ENCODE measurements around the gene KPTN.

The KPTN gene

GRCh38 chr19:47508721-47509120, 24.7 kb upstream of the KPTN start:
- DNase-seq: no peak

DNA sequence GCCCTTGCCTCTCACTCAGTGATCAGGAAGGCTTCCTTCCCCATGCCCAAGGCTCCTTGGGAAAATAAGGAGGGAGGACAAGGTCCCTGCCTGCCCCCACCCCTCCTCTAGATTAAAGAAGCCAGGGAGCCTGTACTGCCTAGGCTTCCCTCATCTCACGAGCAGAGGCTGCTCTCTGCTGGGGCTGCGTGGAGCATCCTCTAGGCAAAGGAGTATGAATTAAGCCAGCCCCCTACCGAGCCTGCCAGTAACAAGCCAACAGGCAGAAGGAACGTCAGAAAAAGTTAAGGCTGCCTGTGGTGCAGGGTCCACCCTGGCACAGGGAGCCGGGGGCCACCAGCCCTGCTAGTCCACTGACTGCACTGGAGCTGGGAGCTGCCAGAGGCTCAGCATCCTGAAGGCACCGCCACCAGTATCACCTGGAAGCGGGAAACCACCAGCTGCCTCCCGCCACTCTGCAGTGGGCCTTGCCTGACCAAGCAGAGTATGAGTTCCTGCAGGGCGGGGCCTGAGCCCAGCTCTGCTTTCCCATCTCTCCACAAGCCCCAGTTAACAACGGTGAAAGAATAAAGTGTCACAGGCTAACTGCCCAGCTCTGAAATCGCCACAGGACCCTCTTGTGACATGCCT, 24.0 kb upstream of the KPTN start:
- DNase-seq: no peak

- no peak for DNase-seq
Measured at GRCh38 chr19:47507012-47507411, 23.0 kb upstream of the KPTN start.

DNA sequence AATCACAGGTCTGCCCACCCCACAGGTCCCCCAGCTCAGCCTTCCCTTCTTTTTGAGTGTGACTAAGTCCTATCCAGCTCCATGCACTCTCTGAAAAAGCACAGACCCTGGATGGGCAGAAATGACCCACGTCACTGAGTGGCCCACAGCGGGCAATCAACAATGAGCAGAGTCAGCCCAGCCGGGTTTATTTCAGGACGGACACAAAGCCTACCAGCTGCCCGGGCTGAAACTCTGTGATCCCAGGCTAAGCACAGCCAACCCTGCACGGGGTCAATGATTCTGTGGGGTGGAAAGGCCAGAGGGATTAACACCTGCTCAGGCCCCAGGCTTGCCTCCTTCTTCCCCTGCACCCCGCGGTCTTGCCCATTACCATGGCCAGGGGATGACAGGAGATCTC, 22.4 kb upstream of the KPTN start:
- DNase-seq: no peak

- no peak for DNase-seq
Measured at GRCh38 chr19:47505506-47505905, 21.5 kb upstream of the KPTN start.

DNA sequence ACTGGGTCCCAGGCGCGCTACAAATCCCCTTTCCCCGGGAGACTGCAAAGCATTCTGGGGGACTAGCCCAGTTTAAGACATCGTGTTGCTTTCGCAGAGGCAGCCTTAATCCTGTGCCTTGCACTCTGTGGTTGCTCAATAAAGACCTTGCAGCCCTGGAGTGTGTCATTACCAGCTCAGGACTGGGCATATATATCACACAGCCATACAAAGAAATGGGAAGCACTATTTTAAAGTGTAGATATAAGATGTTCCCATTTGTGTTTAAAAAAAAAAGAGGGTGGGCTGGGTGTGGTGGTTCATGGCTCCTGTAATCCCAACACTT, 19.8 kb upstream of the KPTN start:
- no peak for DNase-seq

- no peak for DNase-seq
Measured at GRCh38 chr19:47503130-47503825, 19.3 kb upstream of the KPTN start.

- no peak for DNase-seq
Measured at GRCh38 chr19:47499863-47500830, 16.1 kb upstream of the KPTN start.

- DNase-seq: no peak
Measured at GRCh38 chr19:47499371-47499770, 15.4 kb upstream of the KPTN start.

DNA sequence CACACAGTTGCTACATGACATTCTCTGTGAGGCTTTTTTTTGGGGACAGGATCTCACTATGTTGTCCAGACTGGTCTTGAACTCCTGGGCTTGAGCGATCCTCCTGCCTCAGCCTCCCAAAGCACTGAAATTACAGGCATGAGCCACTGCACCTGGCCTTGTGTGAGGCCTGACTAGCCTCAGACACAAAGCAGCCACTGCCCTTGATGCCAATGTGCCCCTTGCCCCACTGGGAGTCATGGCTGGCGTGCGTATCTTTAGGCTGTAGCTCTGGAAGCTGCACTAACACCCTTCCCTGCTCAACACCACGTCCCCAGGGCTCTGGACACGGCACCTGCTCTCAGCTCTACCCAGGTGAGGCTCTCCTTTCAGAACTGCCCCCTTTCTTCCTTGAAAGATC, 14.5 kb upstream of the KPTN start:
- no peak for DNase-seq

- no peak for DNase-seq
Measured at GRCh38 chr19:47497821-47498520, 14.0 kb upstream of the KPTN start.

DNA sequence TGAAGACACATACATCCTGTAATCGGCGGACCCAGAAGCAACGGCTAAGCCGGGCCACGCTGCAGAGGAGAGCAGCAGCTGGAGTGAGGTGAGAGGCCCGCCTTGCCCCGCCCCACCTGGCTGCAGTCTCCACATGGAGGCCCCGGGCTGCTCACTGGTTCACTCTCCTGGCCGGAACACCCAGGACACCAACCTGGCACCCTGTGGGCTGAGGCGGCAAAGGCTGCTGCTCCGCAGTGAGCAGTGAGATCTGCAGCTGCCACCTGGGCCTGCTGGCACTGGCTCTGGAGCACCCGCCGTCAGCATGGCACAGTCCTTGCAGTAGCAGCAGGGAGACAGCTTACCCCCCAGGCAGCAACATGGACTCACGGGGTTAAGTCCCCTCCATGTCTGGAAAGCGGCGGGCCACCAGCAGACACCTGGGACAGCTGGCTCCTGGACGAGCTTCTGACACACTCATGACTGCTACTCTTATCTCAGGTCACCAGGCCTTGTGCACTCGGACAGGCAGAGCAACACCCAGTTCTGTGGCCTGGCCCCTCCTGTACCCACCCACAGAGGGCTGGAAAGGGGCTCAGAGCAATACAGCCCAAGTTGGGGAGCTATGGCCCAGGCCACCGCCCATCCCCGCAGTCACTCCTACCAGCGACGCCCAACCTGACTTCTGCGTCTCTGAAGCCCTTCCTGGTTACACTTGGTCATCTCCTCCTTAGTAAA, 13.2 kb upstream of the KPTN start:
- DNase-seq: no peak

GRCh38 chr19:47495478-47496372, 11.7 kb upstream of the KPTN start:
- no peak for DNase-seq

DNA sequence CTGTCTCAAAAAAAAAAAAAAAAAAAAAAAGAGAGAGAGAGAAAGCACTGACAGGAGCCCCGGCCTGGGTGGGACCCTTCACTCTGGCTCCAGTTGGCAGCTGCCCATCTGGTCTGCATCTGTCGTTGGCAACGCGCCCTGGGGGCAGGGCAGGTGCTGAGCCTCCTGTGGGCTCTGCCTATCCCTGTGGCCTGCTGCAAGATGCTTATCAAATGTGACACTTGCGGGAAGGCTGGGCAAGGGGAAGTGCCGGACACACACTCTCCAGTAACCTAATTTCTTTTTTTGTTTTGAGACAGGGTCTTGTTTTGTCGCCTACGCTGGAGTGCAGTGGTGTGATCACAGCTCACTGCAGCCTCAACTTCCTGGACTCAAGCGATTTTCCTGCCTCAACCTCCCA, 10.7 kb upstream of the KPTN start:
- no peak for DNase-seq

GRCh38 chr19:47494211-47494547, 10.2 kb upstream of the KPTN start:
- no peak for DNase-seq

DNA sequence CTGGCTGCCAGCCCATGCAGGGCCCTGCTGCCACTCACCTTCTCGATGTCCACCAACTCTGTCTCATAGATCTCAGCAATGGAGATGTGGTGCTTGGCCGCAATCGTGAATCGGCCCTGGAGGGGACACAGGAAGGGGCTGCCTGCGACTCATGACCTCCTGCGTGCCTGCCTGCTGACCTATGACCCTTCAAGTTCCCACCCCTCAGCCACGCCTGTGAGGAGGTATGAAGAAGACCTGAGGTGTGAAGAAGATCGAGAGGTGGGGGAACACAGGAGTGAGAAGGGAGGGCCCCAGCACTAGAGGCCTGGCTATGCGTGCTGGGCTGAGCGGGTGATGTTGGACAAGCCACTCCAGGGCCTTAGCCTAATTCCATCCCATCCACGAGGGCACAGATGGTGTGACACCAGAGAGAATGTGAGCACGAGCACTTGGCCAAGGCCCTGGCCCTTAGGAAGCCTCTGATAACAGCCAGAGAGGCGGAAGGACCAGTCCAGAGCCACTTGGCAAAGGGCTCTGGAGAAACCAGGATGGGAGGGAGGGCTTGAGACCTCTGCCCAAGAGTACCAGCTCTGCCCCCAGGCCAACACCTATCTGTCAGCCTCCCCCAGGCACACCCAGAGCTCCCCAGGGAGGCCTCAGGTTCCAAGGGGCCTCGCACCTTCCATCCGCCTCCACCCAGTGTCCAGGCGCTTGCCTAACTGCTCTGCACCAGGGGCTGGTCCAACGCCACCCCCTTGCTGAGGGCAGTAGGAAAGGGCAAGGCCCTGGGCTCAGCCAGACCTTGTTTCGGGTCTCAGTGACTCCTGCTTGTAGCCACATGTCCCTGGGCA, 9.6 kb upstream of the KPTN start:
- DNase-seq: no peak

DNA sequence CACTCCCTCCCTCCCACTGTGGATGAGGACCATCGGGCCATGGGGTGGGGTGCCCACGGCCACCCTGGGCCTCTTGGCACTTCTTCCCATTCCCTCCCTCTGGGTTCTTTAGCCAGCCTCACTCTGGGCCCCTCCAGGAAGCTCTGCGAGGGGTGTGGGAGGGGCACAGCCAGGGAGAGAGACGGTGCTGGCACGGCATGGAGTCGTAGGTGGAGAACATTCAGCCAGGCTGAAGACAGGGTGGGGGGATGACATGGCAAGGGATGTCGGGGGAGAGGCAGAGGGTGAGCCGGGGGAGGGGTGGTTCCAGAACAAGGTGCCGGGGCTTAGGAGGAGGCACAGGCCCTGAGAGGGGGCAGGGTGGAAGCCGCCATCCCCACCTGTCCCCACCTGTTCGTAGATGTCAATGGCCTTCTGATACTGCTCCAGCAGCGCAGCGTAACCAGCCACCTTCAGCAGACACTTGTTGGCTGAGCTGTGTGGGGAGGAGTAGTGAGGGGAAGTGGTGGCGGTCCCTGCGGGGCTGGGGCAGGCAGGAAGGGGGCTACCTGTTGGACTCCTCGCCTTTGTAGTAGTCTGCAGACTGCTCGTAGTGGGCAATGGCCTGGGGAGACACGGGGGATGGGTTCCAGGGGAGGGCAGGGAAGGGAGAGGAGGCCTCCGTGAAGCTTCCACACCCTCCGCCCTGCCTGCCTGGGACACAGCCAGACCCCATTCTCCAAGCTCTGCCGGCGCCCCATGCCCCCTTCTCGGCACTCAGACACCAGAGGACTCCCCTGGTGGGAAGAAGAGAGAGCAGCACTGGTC, 8.8 kb upstream of the KPTN start:
- no peak for DNase-seq

DNA sequence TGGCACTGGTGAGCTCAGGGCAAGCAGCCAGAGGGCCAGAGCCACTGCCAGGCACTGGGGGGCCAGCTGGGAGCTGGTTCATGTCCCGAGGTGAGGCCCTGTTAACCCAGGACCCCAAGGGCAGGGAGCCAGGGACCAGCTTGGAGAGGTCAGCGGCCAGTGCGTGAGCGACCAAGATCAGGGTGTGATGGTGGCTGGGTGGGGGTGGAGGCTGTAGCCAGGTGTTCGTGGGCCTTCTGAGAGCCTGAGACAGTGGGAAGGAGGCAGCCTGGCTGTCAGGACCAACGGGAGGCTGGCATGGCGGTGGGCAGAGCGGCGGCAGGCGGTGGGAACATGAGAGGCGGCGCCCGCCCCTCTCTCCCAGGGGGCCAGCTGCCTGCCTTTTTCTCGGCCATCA, 8.1 kb upstream of the KPTN start:
- no peak for DNase-seq

DNA sequence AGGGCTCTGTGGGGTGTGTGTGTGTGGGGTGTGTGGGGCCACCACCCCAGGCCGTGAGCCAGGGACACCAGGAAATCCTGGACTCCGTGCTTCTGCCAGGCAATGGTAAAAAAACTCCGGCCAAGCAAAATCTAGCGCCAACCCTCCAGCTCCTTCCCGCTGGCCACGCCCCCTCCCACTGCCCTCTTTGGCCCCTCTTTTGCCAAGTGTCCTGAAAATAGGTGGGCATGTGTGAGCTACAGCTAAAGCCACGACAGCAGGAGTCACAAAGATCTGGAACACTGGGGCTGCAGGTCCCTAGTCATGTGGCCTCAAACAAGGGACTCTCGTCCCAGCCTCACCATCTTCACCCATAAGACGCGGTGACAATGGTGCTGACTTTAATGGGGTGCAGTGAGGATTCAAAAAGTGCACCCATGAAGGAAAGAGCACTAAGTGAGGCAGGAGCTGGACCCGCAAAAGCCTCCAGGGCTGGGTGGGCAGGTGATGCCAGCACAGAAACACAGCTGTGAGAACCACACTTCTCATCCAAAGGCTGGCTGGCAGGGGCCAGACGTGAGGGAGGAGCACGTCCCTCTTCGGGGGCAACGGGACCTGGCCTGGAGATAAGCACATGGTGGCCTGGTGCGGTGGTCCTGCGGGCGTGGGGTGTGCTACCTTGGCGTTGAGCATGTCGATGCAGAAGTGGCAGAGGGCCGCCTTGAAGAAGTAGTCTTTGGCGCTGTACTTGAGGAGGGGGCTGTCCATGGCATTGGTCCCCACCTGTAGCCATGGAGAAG, 7.5 kb upstream of the KPTN start:
- DNase-seq: no peak
